GM21367 (cell line): ENCODE results near the gene TMIE.
"Not testable (repeated sequence)": the region's sequence is repeated elsewhere in the genome, so short reads cannot be mapped to it uniquely, and the experiment has no call there.

Source experiments
- ATAC-seq: cut with Tn5 transposase; IDR thresholded peaks from one replicate; pipeline ENCODE4 v1.9.1; 2021; ENCODE audit not compliant: unreplicated experiment

The TMIE gene

DNA sequence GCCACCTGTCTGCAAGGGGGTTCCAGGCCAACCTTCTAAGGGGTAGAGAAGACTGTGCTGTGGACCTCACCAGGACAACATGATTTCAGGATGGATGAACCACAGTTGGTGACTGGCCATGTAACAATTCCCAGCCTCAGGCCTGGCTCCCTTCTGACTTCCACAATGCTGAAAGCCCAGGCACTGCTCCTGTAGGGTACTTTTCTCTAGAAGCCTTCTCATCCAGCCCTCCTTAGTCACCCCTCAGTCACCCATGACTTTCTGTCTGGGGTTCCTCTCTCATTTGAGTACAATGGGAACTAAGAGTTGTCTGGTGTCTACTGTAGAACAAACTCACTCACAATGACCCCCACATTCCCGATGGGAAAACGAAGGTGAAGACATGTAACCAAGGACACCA, 16.3 kb upstream of the TMIE start:
- ATAC-seq, result no peak

DNA sequence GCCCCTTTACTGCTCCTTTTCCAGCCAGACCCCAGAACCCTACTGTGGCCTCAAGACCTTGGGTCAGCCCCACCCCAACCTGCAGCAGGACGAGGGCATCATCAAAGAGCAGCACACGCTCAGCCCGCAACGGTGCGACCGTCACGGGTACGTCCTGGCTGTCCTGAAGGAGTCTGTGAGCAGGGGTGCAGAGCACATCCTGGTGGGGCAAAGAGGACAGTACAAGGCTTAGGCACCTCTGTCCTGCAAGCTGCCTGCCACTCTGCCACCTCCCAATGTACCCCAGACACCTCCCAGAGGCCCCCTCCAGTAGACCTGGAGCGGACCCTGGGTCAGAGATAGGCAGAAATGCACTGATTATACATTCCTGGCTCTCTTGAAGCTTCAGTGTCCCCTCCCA, 15.7 kb upstream of the TMIE start:
- ATAC-seq, result no peak

DNA sequence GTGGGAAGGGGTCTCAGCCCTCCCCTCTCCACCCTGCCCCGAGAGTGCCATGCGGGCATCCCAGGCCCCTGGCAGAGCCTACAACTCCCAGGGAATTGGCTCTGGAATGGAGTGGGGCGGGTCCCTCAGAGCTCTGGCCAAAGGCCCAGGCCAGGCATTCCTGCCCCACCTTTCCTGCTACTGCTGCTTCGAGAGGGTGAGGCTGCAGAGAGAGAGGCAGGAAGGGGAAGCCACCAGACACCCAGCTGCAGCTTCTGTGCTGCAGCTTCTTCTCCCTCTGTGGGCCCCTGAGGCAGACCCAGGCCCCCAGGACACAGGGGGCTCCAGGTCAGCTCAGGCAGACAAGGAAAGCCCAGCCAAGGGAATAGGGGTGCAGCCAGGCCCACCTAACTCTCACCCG, 10.4 kb upstream of the TMIE start:
- no peak for ATAC-seq

DNA sequence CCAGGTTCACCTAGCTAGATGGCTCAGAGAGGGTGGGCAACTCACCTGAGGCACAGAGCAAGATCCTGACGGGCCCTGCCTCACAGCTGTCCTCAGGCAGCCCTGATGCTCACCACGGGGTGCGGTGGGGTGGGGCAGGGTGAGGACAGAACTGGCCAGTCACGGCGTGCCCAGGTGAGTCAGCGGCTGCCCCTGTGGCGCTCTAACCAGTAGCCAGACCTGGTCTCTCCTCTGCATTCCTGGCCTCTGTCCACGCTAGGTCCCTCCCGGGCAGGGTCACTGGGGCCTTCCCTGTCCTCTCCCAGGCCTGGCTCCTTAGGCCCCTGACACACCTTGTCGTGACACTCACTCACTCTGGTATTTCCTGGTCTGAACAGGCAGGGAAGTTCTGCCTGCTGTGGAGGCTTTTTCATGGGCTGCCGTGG, 8.6 kb upstream of the TMIE start:
- no peak for ATAC-seq

DNA sequence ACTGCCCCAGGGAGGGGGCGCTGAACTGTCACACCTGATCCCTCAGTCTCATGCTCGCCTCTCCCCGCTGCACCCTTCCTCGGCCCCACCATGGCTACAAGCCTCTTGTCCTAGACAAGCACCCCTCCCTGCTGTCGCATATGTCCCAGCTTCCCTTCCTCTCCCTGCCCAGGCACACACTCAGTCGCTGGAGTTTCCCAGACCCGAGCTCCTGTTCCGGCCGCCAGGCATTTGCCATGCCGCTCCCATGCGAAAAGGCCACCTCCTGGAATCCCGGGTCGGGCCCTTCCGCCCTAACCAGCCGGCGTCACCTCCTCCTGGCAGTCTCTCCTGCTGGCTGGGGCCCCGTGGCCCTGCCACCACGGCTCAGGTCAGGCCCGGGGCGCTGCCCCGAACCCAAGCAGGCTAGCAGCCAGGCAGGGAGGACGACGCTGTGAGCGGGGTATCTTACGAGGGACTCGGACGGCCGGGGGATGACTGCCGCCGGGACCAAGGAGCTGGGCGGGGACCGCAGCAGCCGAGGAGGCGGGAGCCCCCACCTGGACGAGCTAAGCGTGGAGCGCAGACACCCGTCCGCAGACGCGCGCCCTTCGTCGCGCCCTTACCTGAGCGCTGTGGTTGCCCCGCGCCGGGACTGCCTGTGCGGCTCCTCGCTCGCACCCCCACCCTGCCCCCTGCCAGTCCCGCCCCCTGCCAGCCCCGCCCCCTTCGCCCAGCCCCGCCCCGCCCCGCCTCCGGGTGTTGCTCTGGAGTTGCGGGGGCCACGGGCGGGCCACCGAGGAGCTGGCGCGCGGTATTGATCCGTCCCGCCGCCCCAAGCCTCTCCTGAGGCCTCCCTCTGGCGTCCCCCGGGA, 7.9 kb upstream of the TMIE start, which contains the start of gene ALS2CL:
TSS of gene ALS2CL (minus strand) at position 642 of the 854 bp plus-strand sequence. CDS start 4,239 bp downstream, outside the sequence.
- ATAC-seq, result no peak

DNA sequence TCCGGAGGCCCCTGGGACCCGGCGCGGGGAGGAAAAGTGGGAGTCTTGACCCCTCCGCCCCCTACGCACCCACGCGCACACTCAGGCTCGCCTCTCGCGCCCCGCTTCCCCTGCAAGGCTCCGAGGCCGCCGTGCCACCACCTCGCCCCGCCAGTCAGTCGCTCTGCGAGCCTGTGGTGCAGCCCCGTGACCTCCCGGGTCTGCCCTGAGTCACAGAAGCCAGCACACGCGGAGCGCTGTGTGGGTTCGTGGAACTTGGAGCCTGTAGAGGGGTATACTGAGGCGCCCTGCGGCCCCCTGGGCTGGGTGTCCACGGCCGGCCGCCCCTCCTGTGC, 7.3 kb upstream of the TMIE start:
- ATAC-seq, result no peak

DNA sequence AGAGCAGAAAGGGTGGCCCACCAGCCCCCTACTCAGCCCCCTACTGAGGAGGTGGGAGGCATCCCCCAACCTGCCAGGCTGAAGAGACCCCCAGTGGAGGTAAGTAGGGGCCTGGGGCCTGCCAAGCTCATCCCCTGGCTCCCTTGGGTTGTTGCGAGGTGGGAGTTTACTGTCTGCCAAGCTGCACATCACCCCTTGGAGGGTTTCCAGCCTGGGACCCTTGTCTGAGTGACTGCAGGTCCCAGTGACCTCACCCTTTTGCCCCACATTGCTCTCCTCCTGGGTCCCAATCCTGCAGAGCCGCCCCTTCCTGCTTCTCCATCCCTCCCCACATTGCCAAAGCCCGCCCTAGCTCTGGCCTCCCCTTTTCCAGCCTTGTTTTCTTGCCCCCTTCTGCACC, 6.7 kb upstream of the TMIE start:
- no peak for ATAC-seq

DNA sequence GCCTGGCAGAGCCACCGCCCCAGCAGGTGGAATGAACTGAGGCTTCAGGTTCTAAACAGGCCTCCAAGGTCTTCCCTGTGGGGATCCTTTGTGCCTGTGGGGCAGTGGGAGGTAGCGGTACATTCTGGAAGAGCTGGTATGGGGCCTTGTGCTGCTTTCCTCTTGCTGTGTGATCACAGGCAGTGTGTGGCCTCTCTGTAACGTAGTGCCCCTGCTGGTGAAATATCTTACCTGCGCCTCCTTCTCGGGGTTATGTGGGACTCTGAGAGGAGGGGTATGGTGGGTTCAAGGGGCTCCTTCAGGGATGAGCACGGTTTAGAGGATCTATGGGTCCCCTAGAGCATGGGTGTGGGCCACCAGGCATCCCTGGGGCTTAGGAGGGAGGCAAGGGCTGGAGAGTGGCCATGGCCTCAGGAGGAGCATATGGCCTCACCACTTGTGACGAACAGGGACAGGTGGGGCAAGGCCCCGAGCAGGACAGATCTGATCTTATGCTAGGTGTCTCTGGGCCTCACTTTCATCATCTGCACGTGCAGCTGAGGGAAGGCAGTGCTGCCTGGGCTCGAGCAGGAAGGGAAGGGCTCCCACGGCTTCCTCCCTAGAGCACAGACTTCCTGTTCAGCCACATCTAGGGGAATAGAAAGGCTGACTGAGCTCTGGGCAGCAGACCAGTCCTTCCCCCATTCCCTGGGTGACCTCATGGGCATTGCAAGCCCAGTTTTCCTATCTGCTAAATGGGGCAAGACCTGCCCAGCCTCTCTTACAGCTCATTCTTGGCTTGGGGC, 5.8 kb upstream of the TMIE start:
- no peak for ATAC-seq

DNA sequence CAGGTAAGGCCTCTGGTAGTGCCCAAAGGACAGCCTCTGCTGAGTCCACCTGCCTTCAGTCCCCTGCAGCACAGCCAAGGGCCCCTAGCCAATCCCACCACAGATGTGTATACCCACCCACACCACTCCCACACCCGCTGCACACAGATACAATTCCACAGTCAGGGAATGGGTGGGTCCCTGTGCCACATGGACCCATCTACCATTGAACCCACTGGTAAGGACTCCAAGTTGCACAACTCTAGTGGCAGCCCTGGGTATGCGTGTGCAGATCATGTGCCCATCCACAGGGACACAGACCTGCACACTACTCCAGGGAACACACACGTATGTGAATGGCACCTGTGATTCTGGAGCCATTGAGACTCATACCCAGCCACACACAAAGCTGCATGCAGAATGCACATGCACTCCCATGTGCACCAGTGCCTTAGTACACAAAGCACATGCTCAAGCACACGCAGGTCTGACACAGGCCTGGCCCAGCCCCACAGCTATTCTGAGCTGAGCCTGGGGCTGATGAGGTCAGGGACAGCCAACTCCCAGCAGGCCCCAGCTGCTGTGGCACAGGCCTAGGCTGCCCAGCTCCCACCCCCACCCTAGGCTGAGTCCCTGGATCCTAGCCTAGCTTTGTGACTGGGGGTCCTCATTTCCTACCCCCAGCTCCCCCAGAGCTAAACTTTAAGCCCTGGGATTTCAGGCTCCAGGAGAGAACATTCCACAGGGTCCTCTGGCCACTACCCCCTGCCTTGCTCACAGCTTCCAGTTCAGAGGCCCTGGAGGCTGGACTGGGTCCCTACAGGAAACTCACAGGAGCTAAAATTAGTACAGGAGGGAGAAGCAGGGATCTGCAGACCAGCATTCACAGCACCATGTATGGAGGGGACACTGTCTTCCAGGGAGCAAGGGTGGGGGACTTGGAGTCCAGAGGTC, 5.0 kb upstream of the TMIE start:
- no peak for ATAC-seq

DNA sequence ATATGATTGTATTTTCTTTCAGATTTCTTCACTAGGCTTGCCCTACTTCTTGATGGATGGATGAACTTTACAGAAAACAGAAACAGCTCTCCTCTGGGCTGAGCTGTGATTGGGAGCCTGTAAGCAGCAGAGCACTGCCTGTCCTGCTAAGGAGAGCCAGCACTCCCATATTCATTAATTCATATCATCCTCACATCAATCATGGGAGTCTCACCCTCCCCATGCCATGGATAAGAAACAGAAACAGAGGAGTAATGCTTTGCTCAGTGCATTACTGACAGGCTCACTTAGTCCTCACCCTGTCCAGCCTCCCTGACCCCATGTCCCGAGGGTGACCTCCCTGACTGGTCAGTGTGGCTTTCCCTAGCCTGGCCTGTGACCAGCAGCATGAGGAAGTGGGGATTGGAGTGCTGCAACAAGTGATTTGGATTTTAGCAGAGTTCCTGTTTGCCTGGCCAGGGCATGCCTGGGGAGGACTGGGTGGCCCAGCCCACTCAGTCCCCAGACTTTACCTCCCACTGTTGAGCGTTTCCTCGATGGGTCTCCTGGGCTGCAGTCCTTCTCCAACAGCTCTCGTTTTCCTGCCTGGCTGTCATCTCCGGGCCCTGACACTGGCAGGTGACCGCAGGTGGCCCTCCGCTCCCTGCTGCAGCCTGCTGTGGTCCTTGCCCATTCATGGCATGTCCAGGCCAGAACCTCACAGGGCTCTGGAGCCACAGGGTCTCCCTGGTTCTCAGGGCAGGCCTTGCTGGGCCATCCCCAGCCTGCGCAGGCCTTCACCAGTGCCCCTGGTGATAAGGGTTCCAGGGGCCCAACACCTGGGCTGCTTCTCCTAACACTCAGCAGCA, 1.3 kb upstream of the TMIE start:
- no peak for ATAC-seq

DNA sequence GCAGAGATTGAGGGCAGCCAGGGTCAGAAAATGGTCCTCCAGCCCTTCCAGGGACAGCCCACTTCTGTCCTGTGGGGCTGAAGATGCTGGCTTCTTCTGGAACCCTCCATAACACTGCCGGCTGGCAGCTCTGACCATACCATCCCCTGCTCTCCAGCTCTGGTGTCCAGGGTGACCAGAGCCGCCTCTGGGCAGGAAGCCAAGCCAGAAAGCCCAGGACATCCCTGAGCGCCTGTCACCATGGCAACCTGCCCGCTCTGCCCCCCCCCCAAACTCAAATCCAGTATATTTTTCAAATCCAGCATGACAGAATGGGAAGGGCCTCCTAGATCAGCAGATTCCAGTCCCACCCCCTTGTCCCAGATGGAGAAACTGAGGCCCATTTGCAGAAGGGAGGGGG, 420 bp upstream of the TMIE start:
- ATAC-seq, result no peak

DNA sequence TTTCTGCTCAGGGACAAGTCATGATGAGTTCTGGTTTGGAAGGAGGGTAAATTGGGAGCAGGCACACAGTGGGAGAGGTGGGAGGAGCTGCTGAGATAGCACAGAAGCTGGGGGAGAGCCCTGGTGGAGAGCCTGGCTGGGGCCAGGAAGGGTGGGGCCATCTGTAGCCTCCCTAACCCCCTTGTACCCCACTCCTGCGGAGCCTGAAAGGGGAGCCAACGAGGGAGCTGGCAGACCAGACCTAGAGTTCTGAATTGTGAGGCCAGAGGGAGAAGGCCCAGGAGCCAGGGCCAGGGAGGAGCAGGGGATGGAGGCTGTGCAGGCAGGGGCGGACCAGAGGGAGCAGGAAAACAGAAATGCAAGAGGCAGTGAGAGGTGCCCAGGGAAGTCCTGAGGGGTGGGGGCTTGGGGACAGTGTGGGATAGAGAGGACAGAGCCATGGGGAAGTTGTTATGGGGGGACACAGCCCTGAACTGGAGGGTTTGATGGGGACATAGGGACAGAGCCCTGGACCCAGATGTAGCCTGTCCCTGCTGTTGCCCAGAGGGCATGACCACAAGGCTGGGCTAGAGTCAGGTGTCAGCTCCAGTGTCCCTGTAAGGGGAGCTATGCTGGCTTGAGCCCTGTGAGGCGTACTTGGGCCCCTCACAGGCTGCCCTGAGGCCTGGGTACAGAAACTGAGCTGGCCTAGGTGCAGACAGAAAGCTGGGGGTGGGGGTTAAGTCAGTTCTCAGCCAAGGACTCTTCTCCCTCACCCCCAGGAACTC, 1.2 kb downstream of the TMIE start:
- ATAC-seq, result no peak

DNA sequence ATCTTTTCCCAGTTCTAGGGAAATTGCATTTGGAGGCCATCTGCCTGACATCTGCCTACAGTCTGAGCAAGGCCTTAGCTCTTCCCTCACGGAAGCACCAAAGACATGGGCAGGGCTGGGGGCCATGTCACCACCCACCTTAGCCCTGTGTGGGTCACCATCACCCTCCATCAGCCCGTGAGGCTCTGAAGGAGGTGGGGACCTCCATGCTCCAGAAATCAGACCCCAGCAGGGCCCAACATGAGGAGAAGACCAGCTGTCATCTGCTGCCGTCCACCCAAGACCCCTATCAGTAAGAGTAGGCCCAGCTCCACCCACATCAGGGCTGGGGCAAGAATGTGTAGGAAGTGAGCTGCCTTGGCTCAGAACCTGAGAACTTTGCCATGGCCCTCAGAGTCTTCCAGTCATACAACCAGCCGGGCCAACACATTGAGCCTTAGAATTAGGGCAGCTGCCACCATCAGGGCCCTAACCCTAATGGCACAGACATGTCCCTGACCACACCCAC, 1.9 kb downstream of the TMIE start:
- ATAC-seq, result no peak

DNA sequence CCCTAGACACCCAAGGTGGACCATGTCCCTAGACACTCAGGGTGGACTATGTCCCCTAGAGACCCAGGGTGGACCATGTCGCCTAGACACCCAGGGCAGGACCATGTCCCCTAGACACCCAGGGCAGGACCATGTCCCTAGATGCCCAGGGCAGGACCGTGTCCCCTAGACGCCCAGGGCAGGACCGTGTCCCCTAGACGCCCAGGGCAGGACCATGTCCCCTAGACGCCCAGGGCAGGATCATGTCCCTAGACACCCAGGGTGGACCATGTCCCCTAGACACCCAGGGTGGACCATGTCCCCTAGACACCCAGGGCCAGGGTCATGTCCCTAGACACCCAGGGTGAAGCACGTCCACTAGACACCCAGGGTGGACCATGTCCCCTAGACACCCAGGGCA, 3.2 kb downstream of the TMIE start:
- not testable (repeated sequence) for ATAC-seq

DNA sequence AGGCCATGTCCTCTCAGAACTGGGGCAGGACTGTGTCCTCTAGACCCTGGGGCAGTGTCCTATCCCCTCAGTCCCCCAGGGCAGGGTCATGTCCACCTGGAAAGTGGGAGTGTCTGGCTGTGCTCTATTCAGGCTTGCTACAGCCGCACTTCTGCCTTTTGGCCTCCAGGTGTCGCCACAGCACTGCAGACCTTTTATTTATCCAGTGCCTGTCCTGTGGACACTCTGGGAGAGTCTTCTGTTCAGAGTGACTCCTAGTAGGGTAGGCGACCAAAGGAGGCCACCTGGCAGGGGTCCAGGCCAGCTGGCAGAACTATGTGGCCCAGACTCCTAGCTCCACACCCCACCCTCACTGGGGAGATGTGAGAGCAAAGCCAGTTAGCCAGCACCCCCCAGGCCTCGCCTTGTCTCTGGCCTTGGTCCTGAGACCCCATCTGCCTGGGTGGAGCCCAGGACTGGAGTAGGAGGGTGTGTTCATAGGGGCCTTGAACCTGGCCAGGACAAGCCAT, 3.9 kb downstream of the TMIE start:
- ATAC-seq, result no peak

DNA sequence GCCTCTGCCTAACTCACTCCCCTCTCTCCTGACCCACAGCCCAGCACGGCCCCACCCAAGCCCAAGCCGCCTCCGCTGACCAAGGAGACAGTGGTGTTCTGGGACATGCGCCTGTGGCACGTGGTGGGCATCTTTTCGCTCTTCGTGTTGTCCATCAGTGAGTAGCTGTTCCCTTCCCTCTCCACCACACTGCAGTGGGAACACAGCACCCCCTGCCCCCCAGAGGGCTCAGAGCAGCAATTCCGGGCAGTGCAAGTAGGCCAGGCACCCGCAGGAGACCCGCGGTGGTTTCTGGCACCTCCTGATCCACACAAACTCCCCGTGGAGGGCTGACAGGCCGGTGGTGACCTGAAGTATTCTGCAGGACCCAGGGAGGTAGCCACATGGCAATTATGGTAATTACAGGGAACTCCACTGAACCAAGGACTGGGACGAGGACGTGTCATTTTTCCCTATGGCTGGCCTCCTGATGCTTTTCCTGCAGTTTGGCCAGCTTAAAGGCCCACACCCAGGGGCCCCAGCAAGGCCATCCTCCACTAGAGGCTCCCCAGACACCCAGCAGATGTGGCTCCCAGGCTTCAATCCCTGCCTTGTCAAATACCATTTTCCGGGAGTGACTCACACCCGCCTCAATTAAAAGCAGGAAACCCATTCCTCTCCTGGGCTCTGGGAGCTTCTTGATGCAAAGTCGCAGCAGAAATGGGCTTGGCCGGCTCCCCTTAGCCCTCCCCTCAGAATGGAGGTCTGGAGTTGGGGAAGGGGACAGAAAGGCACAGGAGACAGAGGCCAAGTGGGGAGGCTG, 4.8 kb downstream of the TMIE start:
- ATAC-seq, result no peak

DNA sequence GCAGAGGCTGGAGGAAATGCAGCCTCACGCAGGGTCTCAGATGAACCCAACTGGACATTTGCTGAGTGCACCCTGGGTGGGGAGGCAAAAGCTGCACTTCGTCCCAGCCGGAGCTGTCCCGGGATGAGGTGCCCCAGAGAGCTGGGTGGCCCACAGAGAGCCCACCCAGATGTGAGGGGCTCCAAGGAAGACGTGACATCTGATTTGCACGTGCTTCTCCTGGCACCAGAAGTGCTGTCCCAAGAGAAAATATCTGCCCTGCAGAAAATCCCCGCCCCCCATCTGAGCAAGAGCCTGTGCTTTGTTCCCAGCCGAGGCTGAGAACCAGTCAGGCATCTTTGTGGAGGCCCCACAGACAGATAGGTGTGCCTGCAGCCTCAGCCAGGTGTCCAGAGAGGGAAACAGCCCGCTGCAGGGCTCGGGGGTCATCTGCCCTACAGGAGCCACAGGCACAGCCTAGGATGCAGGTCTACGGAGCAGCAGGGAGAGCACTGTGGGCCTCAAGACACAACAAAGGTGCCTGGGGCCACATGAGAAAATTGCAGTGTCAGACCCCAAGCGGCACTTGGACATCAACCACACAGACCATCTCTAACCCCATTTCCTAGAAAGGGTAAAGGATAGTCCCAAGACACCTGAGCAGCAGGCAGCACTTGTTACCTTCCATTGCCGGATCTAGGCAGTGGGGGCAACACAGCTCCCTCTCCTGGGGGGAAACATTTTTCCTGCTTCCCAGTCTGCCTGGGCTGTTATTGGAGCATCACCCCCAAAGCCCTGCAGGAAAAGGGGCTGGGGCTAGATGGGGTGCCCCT, 5.8 kb downstream of the TMIE start:
- no peak for ATAC-seq

DNA sequence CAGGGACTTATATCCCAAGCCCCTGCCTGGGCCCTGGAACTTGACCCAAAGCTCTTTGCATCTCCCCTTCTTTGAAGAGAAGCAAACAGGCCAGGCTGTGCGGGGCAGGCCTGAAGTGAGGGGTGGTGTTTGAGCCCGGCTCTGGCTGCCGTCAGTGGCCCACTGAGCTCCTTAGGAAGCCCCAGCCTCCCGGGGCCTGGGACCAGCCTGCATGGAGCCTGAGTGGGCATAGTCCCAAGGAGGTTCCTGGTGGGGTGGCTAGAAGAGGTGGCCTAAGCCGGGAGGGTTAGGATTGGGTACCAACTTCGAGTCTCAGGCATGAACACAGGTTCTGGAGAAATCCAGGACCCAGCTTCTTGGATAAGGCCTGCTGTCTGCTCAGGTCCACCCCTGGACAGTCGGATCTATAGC, 6.4 kb downstream of the TMIE start:
- no peak for ATAC-seq
